Tibial nerve (tissue), 3 donors: ENCODE results near the gene CCDC194.

Source experiments
- POLR2A ChIP-seq, 2 donors: fragments of 450-650 bp; IDR thresholded peaks; one replicate each; pipeline ENCODE4 v1.6.1; 2017; ENCODE audit warnings: antibody characterized with exemption in 2 of 2, mild to moderate bottlenecking in 2 of 2, moderate library complexity in 2 of 2
- TF ChIP-seq, protein P1 (sequence below), 5 experiments: fragments of 200-600 bp in 3 of 5; fragments of 450-650 bp in 2 of 5; sonication (generic) in 3 of 5; IDR thresholded peaks; one replicate each; pipeline ENCODE4 v1.5.1; 2016 to 2019; ENCODE audit warnings: antibody characterized with exemption in 5 of 5, mild to moderate bottlenecking in 3 of 5, moderate library complexity in 2 of 5

- TF ChIP-seq, protein P1, sequence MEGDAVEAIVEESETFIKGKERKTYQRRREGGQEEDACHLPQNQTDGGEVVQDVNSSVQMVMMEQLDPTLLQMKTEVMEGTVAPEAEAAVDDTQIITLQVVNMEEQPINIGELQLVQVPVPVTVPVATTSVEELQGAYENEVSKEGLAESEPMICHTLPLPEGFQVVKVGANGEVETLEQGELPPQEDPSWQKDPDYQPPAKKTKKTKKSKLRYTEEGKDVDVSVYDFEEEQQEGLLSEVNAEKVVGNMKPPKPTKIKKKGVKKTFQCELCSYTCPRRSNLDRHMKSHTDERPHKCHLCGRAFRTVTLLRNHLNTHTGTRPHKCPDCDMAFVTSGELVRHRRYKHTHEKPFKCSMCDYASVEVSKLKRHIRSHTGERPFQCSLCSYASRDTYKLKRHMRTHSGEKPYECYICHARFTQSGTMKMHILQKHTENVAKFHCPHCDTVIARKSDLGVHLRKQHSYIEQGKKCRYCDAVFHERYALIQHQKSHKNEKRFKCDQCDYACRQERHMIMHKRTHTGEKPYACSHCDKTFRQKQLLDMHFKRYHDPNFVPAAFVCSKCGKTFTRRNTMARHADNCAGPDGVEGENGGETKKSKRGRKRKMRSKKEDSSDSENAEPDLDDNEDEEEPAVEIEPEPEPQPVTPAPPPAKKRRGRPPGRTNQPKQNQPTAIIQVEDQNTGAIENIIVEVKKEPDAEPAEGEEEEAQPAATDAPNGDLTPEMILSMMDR (IDR thresholded peaks at IDR 0.05), result no peak
- TF ChIP-seq POLR2A (IDR thresholded peaks at IDR 0.05), result no peak
Measured at GRCh38 chr19:17393002-17393401, 994 bp downstream of the CCDC194 start.
